Fibroblast of lung (primary cell): ENCODE data around the gene UCK2. TPM values are rescaled to one million over a fixed set of nuclear protein-coding genes. Genes with fewer than 3 reads are reported as not detected.

ENCODE experiments used
- DNase-seq, 2 donors: peaks; one replicate each; pipeline versions ENCODE4 v3.0.0 to v3.0.0-alpha.2; 2010; ENCODE audit warnings: low read depth in 2 of 2
- H2AFZ ChIP-seq: 2 replicates; pipeline ENCODE4 v1.5.1; 2012; ENCODE audit warnings: low read length, control low read depth, inconsistent platforms
- H3K27ac ChIP-seq: 2 replicates; pipeline ENCODE4 v1.5.1; 2011; ENCODE audit warnings: low read length, control low read depth; ENCODE audit not compliant: insufficient read depth
- H3K27me3 ChIP-seq: 2 replicates; pipeline ENCODE4 v1.5.1; 2011; ENCODE audit warnings: mild to moderate bottlenecking, low read length; ENCODE audit not compliant: control insufficient read depth, insufficient read depth
- H3K36me3 ChIP-seq: 2 replicates; pipeline ENCODE4 v1.5.1; 2011; ENCODE audit warnings: low read length; ENCODE audit not compliant: control insufficient read depth, insufficient read depth
- H3K4me1 ChIP-seq: 2 replicates; pipeline ENCODE4 v1.5.1; 2011; ENCODE audit warnings: low read length; ENCODE audit not compliant: control insufficient read depth, insufficient read depth; ENCODE audit errors: extremely low read depth
- H3K4me2 ChIP-seq: 2 replicates; pipeline ENCODE4 v1.5.1; 2011; ENCODE audit warnings: low read length, control low read depth; ENCODE audit not compliant: insufficient read depth; ENCODE audit errors: extremely low read depth
- H3K4me3 ChIP-seq, 4 experiments: fragments of 200-600 bp in 1 of 4; sonication (generic) in 1 of 4; replicated peaks in 1 of 4; 2 replicates each; pipeline ENCODE4 v1.5.1; 2011 to 2016; ENCODE audit warnings: low read length in 4 of 4, low read depth in 3 of 4, mild to moderate bottlenecking in 3 of 4, control low read depth in 2 of 4, inconsistent platforms in 1 of 4, mixed read lengths in 1 of 4; ENCODE audit not compliant: insufficient read depth in 1 of 4; ENCODE audit errors: control extremely low read depth in 1 of 4
- H3K79me2 ChIP-seq: 2 replicates; pipeline ENCODE4 v1.5.1; 2012; ENCODE audit warnings: mild to moderate bottlenecking, low read length, inconsistent platforms; ENCODE audit not compliant: control insufficient read depth, insufficient read depth
- H3K9ac ChIP-seq: 2 replicates; pipeline ENCODE4 v1.5.1; 2011; ENCODE audit warnings: mild to moderate bottlenecking, low read length, control low read depth; ENCODE audit not compliant: insufficient read depth
- H3K9me3 ChIP-seq: 2 replicates; pipeline ENCODE4 v1.5.1; 2012; ENCODE audit warnings: low read depth, low read length; ENCODE audit not compliant: control insufficient read depth, insufficient read depth
- H4K20me1 ChIP-seq: 2 replicates; pipeline ENCODE4 v1.5.1; 2011; ENCODE audit warnings: low read length; ENCODE audit not compliant: control insufficient read depth, insufficient read depth; ENCODE audit errors: extremely low read depth
- EZH2 ChIP-seq: IDR thresholded peaks from 2 replicates; pipeline ENCODE4 v1.5.1; 2012; ENCODE audit warnings: low read length, control low read depth, mild to moderate bottlenecking; ENCODE audit errors: missing control alignments
- polyA plus RNA-seq, 2 donors: library from polyadenylated mRNA; depleted of rRNA in 1 of 2; stranded (reverse) in 1 of 2; unstranded in 1 of 2; fragments of >200 nt; gene quantifications; 2 replicates each; pipeline ENCODE4 v1.2.1, GENCODE V29; 2011 to 2012; ENCODE audit warnings: missing spikeins in 1 of 2
- total RNA-seq: library from RNA; depleted of rRNA; stranded (reverse); fragments of >200 nt; gene quantifications from 2 replicates; pipeline ENCODE4 v1.2.1, GENCODE V29; 2014
- TF ChIP-seq, protein P1 (sequence below), 2 donors: IDR thresholded peaks in 1 of 2; conservative IDR thresholded peaks in 1 of 2; 1 replicate in 1 of 2; 2 replicates in 1 of 2; pipeline ENCODE4 v1.5.1; 2011 to 2012; ENCODE audit warnings: low read length in 2 of 2, control low read depth in 1 of 2, inconsistent platforms in 1 of 2, low read depth in 1 of 2, mild to moderate bottlenecking in 1 of 2

Gene UCK2
- total and polyA plus RNA-seq, 2 donors (not counting 1 experiment from before 2014, with no cell fraction given): 95.1 to 99.0 TPM

DNA sequence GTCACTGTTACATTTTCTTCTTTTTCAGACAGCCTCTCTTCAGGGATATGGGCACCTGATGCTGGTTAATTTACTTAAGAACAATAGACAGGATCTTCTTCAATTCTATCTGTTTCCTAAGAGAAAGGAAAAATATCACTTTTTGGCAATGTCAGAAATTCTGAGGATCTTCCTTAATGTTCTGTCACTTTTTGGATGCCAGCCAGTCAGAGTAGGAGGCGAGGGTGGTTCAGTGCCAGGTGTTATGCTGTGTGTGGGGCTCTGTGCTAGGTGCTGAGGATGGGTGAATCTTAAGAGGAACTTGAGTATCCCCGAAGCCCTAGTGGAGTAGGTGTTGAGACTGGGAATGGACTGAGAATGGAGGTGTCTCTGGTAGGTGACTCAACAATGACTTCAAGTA is 133.5 kb downstream of the UCK2 start:
- no peaks in the 10 kb centered on the region for H4K20me1 ChIP-seq
- no peak for TF ChIP-seq EZH2
- TF ChIP-seq, protein P1, sequence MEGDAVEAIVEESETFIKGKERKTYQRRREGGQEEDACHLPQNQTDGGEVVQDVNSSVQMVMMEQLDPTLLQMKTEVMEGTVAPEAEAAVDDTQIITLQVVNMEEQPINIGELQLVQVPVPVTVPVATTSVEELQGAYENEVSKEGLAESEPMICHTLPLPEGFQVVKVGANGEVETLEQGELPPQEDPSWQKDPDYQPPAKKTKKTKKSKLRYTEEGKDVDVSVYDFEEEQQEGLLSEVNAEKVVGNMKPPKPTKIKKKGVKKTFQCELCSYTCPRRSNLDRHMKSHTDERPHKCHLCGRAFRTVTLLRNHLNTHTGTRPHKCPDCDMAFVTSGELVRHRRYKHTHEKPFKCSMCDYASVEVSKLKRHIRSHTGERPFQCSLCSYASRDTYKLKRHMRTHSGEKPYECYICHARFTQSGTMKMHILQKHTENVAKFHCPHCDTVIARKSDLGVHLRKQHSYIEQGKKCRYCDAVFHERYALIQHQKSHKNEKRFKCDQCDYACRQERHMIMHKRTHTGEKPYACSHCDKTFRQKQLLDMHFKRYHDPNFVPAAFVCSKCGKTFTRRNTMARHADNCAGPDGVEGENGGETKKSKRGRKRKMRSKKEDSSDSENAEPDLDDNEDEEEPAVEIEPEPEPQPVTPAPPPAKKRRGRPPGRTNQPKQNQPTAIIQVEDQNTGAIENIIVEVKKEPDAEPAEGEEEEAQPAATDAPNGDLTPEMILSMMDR (conservative IDR thresholded peaks at IDR 0.05 in 1 of 2, IDR thresholded peaks at IDR 0.05 in 1 of 2; ENCODE audit: low read depth in 1 of 2, low read length in 2 of 2): no peak
- H3K9ac ChIP-seq: no peak overlapping the region

More for the DNA sequence above, 133.5 kb downstream of the UCK2 start:
- Histone ChIP-seq H3K4me2 (no peak overlapping the region), H2AFZ (no peak overlapping the region), H3K27ac (no peak overlapping the region), H3K4me3 (no peak overlapping the region), H3K36me3 (no peaks in the 10 kb centered on the region), H3K4me1 (no peaks in the 10 kb centered on the region), H3K27me3 (no peaks in the 10 kb centered on the region), H3K9me3 (no peaks in the 10 kb centered on the region), H3K79me2 (no peaks in the 10 kb centered on the region)
- no peak for DNase-seq

Other genes with a start within 250 kb of the UCK2 start
- gene MGST3, start 196.4 kb upstream of the UCK2 start, total RNA-seq: 234 and 346 TPM in 2 replicates
- gene MGST3, start 196.4 kb upstream of the UCK2 start, polyA plus RNA-seq: 297 and 355 TPM in 2 replicates
- 229 and 270 TPM in 2 replicates for gene ALDH9A1, start 129.1 kb upstream of the UCK2 start, total RNA-seq
- gene ALDH9A1, start 129.1 kb upstream of the UCK2 start, polyA plus RNA-seq: 217 and 223 TPM in 2 replicates
- 66.8 and 70.2 TPM in 2 replicates for gene TMCO1, start 58.7 kb upstream of the UCK2 start, total RNA-seq
- gene TMCO1, start 58.7 kb upstream of the UCK2 start, polyA plus RNA-seq: 164 and 198 TPM in 2 replicates